SH-SY5Y (cell line): ENCODE measurements around the gene VAPA.

Experiments used
- GATA2 ChIP-seq: IDR thresholded peaks from 2 replicates; pipeline ENCODE4 v1.6.1; 2011; ENCODE audit warnings: mild to moderate bottlenecking, low read depth, low read length
- GATA3 ChIP-seq: IDR thresholded peaks from 2 replicates; pipeline ENCODE4 v1.6.1; 2011; ENCODE audit warnings: low read depth, mild to moderate bottlenecking, low read length, moderate library complexity

GRCh38 chr18:9950289-9951016 is 36.6 kb downstream of the VAPA start:
- TF ChIP-seq GATA2 (no peak), GATA3 (no peak)
